ENCODE data around the gene PBX1.

DNA sequence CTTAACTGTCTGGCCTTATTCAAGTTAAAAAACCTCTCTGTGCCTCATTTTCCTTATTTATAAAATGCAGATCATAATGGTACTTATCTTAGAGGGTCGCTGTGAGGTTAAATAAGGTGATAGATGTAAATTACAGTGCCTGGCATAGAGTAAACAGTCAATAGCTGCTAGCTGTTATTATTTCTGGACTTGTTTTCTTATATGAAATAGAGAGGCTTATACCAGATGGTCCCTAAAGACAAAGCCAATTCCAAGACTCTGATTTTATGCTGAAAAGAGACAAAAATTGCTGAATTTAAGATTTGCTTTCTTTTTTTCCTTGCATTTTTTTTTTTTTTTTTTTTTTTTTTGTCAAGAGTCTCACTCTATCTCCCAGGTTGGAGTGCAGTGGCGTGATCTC, 10.3 kb downstream of the PBX1 start:
- TF ChIP-seq, protein P1, sequence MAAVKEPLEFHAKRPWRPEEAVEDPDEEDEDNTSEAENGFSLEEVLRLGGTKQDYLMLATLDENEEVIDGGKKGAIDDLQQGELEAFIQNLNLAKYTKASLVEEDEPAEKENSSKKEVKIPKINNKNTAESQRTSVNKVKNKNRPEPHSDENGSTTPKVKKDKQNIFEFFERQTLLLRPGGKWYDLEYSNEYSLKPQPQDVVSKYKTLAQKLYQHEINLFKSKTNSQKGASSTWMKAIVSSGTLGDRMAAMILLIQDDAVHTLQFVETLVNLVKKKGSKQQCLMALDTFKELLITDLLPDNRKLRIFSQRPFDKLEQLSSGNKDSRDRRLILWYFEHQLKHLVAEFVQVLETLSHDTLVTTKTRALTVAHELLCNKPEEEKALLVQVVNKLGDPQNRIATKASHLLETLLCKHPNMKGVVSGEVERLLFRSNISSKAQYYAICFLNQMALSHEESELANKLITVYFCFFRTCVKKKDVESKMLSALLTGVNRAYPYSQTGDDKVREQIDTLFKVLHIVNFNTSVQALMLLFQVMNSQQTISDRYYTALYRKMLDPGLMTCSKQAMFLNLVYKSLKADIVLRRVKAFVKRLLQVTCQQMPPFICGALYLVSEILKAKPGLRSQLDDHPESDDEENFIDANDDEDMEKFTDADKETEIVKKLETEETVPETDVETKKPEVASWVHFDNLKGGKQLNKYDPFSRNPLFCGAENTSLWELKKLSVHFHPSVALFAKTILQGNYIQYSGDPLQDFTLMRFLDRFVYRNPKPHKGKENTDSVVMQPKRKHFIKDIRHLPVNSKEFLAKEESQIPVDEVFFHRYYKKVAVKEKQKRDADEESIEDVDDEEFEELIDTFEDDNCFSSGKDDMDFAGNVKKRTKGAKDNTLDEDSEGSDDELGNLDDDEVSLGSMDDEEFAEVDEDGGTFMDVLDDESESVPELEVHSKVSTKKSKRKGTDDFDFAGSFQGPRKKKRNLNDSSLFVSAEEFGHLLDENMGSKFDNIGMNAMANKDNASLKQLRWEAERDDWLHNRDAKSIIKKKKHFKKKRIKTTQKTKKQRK (IDR thresholded peaks at IDR 0.05; ENCODE audit: low read depth, low read length): no peak
- TF ChIP-seq, protein P2, sequence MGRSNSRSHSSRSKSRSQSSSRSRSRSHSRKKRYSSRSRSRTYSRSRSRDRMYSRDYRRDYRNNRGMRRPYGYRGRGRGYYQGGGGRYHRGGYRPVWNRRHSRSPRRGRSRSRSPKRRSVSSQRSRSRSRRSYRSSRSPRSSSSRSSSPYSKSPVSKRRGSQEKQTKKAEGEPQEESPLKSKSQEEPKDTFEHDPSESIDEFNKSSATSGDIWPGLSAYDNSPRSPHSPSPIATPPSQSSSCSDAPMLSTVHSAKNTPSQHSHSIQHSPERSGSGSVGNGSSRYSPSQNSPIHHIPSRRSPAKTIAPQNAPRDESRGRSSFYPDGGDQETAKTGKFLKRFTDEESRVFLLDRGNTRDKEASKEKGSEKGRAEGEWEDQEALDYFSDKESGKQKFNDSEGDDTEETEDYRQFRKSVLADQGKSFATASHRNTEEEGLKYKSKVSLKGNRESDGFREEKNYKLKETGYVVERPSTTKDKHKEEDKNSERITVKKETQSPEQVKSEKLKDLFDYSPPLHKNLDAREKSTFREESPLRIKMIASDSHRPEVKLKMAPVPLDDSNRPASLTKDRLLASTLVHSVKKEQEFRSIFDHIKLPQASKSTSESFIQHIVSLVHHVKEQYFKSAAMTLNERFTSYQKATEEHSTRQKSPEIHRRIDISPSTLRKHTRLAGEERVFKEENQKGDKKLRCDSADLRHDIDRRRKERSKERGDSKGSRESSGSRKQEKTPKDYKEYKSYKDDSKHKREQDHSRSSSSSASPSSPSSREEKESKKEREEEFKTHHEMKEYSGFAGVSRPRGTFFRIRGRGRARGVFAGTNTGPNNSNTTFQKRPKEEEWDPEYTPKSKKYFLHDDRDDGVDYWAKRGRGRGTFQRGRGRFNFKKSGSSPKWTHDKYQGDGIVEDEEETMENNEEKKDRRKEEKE (IDR thresholded peaks at IDR 0.05): no peak
